A204.1 (cell line): ENCODE measurements around the gene ELOVL6.
"Not testable (repeated sequence)": the region's sequence is repeated elsewhere in the genome, so short reads cannot be mapped to it uniquely, and the experiment has no call there.

Source experiments
- FAIRE-seq: peaks from 2 replicates; lab custom pipeline; 2012; peaks lifted over from hg19 to GRCh38; lab: Jason Lieb, UNC

The ELOVL6 gene

GRCh38 chr4:110074570-110074969 lies 123.8 kb downstream of the ELOVL6 start:
- no peak for FAIRE-seq

- FAIRE-seq = no peak
Observed at GRCh38 chr4:110073053-110073845, 125.2 kb downstream of the ELOVL6 start.

GRCh38 chr4:110071466-110071865 lies 126.9 kb downstream of the ELOVL6 start:
- FAIRE-seq = no peak

- no peak for FAIRE-seq
Observed at GRCh38 chr4:110068248-110068647, 130.2 kb downstream of the ELOVL6 start.

GRCh38 chr4:110064934-110065333 lies 133.5 kb downstream of the ELOVL6 start:
- no peak for FAIRE-seq

- FAIRE-seq = no peak
Observed at GRCh38 chr4:110064295-110064694, 134.1 kb downstream of the ELOVL6 start.

- no peak for FAIRE-seq
Observed at GRCh38 chr4:110062166-110062565, 136.2 kb downstream of the ELOVL6 start.

GRCh38 chr4:110061076-110061475 lies 137.3 kb downstream of the ELOVL6 start:
- FAIRE-seq = no peak

- FAIRE-seq = no peak
Observed at GRCh38 chr4:110059556-110060191, 138.7 kb downstream of the ELOVL6 start.

- no peak for FAIRE-seq
Observed at GRCh38 chr4:110058677-110059076, 139.7 kb downstream of the ELOVL6 start.

- FAIRE-seq = no peak
Observed at GRCh38 chr4:110055158-110055768, 143.2 kb downstream of the ELOVL6 start.

GRCh38 chr4:110049951-110050925 lies 148.2 kb downstream of the ELOVL6 start:
- FAIRE-seq = no peak

GRCh38 chr4:110046588-110047049 lies 151.8 kb downstream of the ELOVL6 start:
- no peak for FAIRE-seq

- no peak for FAIRE-seq
Observed at GRCh38 chr4:110042545-110043517, 155.6 kb downstream of the ELOVL6 start.

GRCh38 chr4:110041735-110042134 lies 156.7 kb downstream of the ELOVL6 start:
- FAIRE-seq = no peak

GRCh38 chr4:110039164-110039563 lies 159.3 kb downstream of the ELOVL6 start:
- not testable (repeated sequence) for FAIRE-seq

- FAIRE-seq = no peak
Observed at GRCh38 chr4:110034026-110034393, 164.4 kb downstream of the ELOVL6 start.

- no peak for FAIRE-seq
Observed at GRCh38 chr4:110033355-110034025, 164.9 kb downstream of the ELOVL6 start.

- FAIRE-seq = no peak
Observed at GRCh38 chr4:110032603-110033002, 165.8 kb downstream of the ELOVL6 start.

GRCh38 chr4:110025718-110026117 lies 172.7 kb downstream of the ELOVL6 start:
- no peak for FAIRE-seq
